GM19397 (cell line): ENCODE measurements around the gene SASS6.

Experiments used
- ATAC-seq: cut with Tn5 transposase; IDR thresholded peaks from one replicate; pipeline ENCODE4 v1.9.1; 2021; ENCODE audit warnings: mild to moderate bottlenecking, moderate library complexity; ENCODE audit not compliant: unreplicated experiment

SASS6 gene

GRCh38 chr1:100132566-100133477, at the start of gene SASS6, which contains the start of gene TRMT13:
SASS6 (minus strand) TSS chr1:100132930; CDS start chr1:100132814, 116 bp downstream.
TRMT13 (plus strand) TSS chr1:100133163; CDS start chr1:100133169, 6 bp downstream.
- ATAC-seq = peak; percentile 93

- ATAC-seq = no peak
These were observed 45.4 kb upstream of the SASS6 start, which contains the start of gene LRRC39 for GRCh38 chr1:100178091-100178490. LRRC39 (minus strand) TSS chr1:100178256; CDS start chr1:100168516, 9,740 bp downstream.

GRCh38 chr1:100177295-100178041, 44.7 kb upstream of the SASS6 start:
- ATAC-seq = no peak

- ATAC-seq = no peak
These were observed 35.3 kb upstream of the SASS6 start for GRCh38 chr1:100168051-100168450.

- ATAC-seq = no peak
These were observed 32.0 kb upstream of the SASS6 start for GRCh38 chr1:100164702-100165101.

- ATAC-seq = no peak
These were observed 31.5 kb upstream of the SASS6 start for GRCh38 chr1:100164216-100164615.

- ATAC-seq = no peak
These were observed 30.2 kb upstream of the SASS6 start for GRCh38 chr1:100162881-100163280.

- peak; percentile 55 for ATAC-seq
These were observed 19.5 kb upstream of the SASS6 start for GRCh38 chr1:100152271-100152670.

GRCh38 chr1:100151679-100152078, 18.9 kb upstream of the SASS6 start:
- ATAC-seq = no peak

- no peak for ATAC-seq
These were observed 15.1 kb upstream of the SASS6 start for GRCh38 chr1:100147875-100148274.

GRCh38 chr1:100146958-100147357, 14.2 kb upstream of the SASS6 start:
- no peak for ATAC-seq

GRCh38 chr1:100145116-100145515, 12.4 kb upstream of the SASS6 start:
- ATAC-seq = no peak

- no peak for ATAC-seq
These were observed 9.6 kb upstream of the SASS6 start for GRCh38 chr1:100142343-100142742.

- ATAC-seq = no peak
These were observed 8.5 kb upstream of the SASS6 start for GRCh38 chr1:100141192-100141591.

GRCh38 chr1:100137602-100138001, 4.9 kb upstream of the SASS6 start:
- ATAC-seq = no peak

GRCh38 chr1:100134872-100135271, 2.1 kb upstream of the SASS6 start:
- ATAC-seq = no peak

GRCh38 chr1:100131623-100132022, 1.1 kb downstream of the SASS6 start:
- ATAC-seq = no peak

GRCh38 chr1:100130552-100131077, 2.1 kb downstream of the SASS6 start:
- ATAC-seq = no peak

GRCh38 chr1:100127226-100127625, 5.5 kb downstream of the SASS6 start:
- ATAC-seq = no peak

- no peak for ATAC-seq
These were observed 10.6 kb downstream of the SASS6 start for GRCh38 chr1:100122177-100122576.

- ATAC-seq = no peak
These were observed 17.2 kb downstream of the SASS6 start for GRCh38 chr1:100115524-100115923.
